ENCODE results near the gene PERM1. TPM values are rescaled to one million over a fixed set of nuclear protein-coding genes. Genes with fewer than 3 reads are reported as not detected.

PERM1 gene
- total and polyA plus RNA-seq, 5 donors: 44.4 to 112 (median 66.8) TPM

DNA sequence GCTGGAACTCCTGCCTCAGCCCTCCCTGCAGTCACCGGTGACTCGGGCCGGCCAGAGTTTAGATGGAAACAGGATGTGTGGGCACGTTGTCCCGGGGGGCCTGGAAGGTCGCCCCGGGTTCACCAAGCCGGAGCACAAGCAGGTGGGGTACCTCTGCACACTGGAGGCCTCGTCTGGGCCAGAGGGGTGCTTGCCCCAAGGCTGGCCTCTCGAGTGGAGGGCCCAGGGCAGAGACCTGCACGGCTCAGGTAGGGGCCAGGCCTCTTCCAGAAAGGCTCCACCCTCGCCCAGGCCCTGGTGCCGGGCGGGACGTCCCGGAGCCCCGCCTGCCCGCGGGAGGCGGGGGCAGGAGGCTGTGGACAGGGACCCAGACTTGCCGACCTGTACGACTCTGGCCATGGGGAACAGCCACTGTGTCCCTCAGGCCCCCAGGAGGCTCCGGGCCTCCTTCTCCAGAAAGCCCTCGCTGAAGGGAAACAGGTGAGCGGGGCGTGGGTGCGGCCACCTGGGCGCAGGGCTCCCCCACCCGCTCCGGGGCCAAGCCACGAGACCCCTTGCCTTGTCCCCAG is 15.7 kb downstream of the PERM1 start, which contains the start of gene PLEKHN1:
TSS of gene PLEKHN1 (plus strand) at position 348 of the 569 bp plus-strand sequence. CDS start at position 398, 50 bp downstream.
- no peaks in the 10 kb centered on the region for H3K27me3 ChIP-seq (ENCODE audit: control insufficient read depth, insufficient read depth)
- H3K4me3 ChIP-seq (ENCODE audit: low read length): peak within 1 kb of the TSS; percentile 49
- no peak within 1 kb of the TSS for H3K27ac ChIP-seq (ENCODE audit: low read length)
- WGBS: 13% methylated on average over 31 of the region's 31 CpGs
- peak in 2 of 3 donors; percentile 45 to 69 for DNase-seq
- H3K9me3 ChIP-seq (ENCODE audit: control insufficient read depth, low read length): no peaks in the 10 kb centered on the region
- H3K4me1 ChIP-seq (ENCODE audit: control insufficient read depth, insufficient read depth, low read length): no peaks in the 10 kb centered on the region
- peak; percentile 19 to 27 for ATAC-seq
- intact Hi-C loops (cut with DNase I): no loop called here

GRCh38 chr1:965526-966134 is 16.3 kb downstream of the PERM1 start:
- WGBS: 82% methylated on average over 26 of the region's 26 CpGs
- Histone ChIP-seq H3K27ac (ENCODE audit: low read length) (no peak overlapping the region), H3K27me3 (ENCODE audit: control insufficient read depth, insufficient read depth) (no peaks in the 10 kb centered on the region), H3K4me3 (ENCODE audit: low read length) (no peak overlapping the region), H3K9me3 (ENCODE audit: control insufficient read depth, low read length) (no peaks in the 10 kb centered on the region), H3K4me1 (ENCODE audit: control insufficient read depth, insufficient read depth, low read length) (no peaks in the 10 kb centered on the region)
- intact Hi-C loops (cut with DNase I): no loop called here
- peak; percentile 20 to 54 (median 37) for DNase-seq
- no peak for ATAC-seq

GRCh38 chr1:964691-965525 is 17.0 kb downstream of the PERM1 start:
- Histone ChIP-seq H3K4me3 (ENCODE audit: low read length) (no peak overlapping the region), H3K27me3 (ENCODE audit: control insufficient read depth, insufficient read depth) (no peaks in the 10 kb centered on the region), H3K9me3 (ENCODE audit: control insufficient read depth, low read length) (no peaks in the 10 kb centered on the region), H3K27ac (ENCODE audit: low read length) (no peak overlapping the region), H3K4me1 (ENCODE audit: control insufficient read depth, insufficient read depth, low read length) (no peaks in the 10 kb centered on the region)
- WGBS: 92% methylated on average over 42 of the region's 51 CpGs
- intact Hi-C loops (cut with DNase I): no loop called here
- no peak for ATAC-seq
- DNase-seq: peak in 2 of 3 donors; percentile 37 to 38

DNA sequence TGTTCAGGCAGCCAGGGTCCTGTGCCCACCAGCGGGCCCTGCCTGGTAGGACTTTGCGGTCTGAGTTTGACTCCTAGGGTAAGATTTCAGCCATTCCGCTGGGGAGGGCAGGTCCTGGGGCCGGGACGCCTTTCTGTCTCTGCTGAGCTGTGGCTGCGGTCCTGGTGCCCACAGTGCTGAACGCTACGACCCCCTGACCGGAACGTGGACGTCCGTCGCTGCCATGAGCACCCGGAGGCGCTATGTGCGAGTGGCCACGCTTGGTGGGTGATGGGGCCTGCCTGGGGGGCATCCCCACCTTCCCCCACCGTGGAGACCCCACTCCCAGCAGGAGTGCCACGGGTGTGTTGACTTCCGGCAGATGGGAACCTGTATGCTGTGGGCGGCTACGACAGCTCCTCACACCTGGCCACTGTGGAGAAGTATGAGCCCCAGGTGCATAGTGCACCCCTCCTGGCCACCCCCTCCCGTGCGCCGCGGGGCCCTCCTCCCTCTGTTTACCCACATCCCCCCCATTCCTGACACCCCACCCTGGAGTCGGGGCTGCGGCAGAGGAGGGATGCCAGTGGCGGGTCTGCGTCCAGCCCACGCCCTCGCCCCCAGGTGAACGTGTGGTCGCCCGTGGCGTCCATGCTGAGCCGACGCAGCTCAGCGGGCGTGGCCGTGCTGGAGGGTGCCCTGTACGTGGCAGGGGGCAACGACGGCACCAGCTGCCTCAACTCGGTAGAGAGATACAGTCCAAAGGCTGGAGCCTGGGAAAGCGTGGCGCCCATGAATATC is 18.0 kb downstream of the PERM1 start:
- intact Hi-C loops (cut with DNase I): no loop called here
- Histone ChIP-seq H3K27me3 (ENCODE audit: control insufficient read depth, insufficient read depth) (no peaks in the 10 kb centered on the region), H3K4me1 (ENCODE audit: control insufficient read depth, insufficient read depth, low read length) (no peaks in the 10 kb centered on the region), H3K4me3 (ENCODE audit: low read length) (no peak overlapping the region), H3K9me3 (ENCODE audit: control insufficient read depth, low read length) (no peaks in the 10 kb centered on the region), H3K27ac (ENCODE audit: low read length) (no peak overlapping the region)
- 93% methylated on average over 47 of the region's 47 CpGs for WGBS
- no peak for ATAC-seq
- DNase-seq: peak; percentile 18 to 65 (median 36)

GRCh38 chr1:963301-963651 is 18.6 kb downstream of the PERM1 start:
- H3K27ac ChIP-seq (ENCODE audit: low read length): no peak overlapping the region
- H3K4me1 ChIP-seq (ENCODE audit: control insufficient read depth, insufficient read depth, low read length): no peaks in the 10 kb centered on the region
- 93% methylated on average over 16 of the region's 16 CpGs for WGBS
- no peak overlapping the region for H3K4me3 ChIP-seq (ENCODE audit: low read length)
- ATAC-seq (no peak), DNase-seq (no peak)
- no peaks in the 10 kb centered on the region for H3K27me3 ChIP-seq (ENCODE audit: control insufficient read depth, insufficient read depth)
- intact Hi-C loops (cut with DNase I): no loop called here
- H3K9me3 ChIP-seq (ENCODE audit: control insufficient read depth, low read length): no peaks in the 10 kb centered on the region

- no peaks in the 10 kb centered on the region for H3K9me3 ChIP-seq (ENCODE audit: control insufficient read depth, low read length)
- intact Hi-C loops (cut with DNase I): no loop called here
- no peaks in the 10 kb centered on the region for H3K4me1 ChIP-seq (ENCODE audit: control insufficient read depth, insufficient read depth, low read length)
- DNase-seq (no peak), ATAC-seq (no peak)
- H3K4me3 ChIP-seq (ENCODE audit: low read length): no peak overlapping the region
- H3K27ac ChIP-seq (ENCODE audit: low read length): no peak overlapping the region
- no peaks in the 10 kb centered on the region for H3K27me3 ChIP-seq (ENCODE audit: control insufficient read depth, insufficient read depth)
- WGBS: 95% methylated on average over 57 of the region's 57 CpGs
Measured at GRCh38 chr1:962381-963300, 19.3 kb downstream of the PERM1 start.

GRCh38 chr1:961132-961669 is 20.7 kb downstream of the PERM1 start:
- H3K4me3 ChIP-seq (ENCODE audit: low read length): peak overlapping the region; percentile 92
- intact Hi-C loops (cut with DNase I): no loop called here
- H3K9me3 ChIP-seq (ENCODE audit: control insufficient read depth, low read length): no peaks in the 10 kb centered on the region
- 37% methylated on average over 56 of the region's 56 CpGs for WGBS
- H3K27ac ChIP-seq (ENCODE audit: low read length): no peak overlapping the region
- DNase-seq: peak in 1 of 3 donors; percentile 63
- H3K27me3 ChIP-seq (ENCODE audit: control insufficient read depth, insufficient read depth): no peaks in the 10 kb centered on the region
- no peaks in the 10 kb centered on the region for H3K4me1 ChIP-seq (ENCODE audit: control insufficient read depth, insufficient read depth, low read length)
- no peak for ATAC-seq

- Histone ChIP-seq H3K27me3 (ENCODE audit: control insufficient read depth, insufficient read depth) (no peaks in the 10 kb centered on the region), H3K27ac (ENCODE audit: low read length) (no peak within 1 kb of the TSS), H3K9me3 (ENCODE audit: control insufficient read depth, low read length) (no peaks in the 10 kb centered on the region), H3K4me1 (ENCODE audit: control insufficient read depth, insufficient read depth, low read length) (no peaks in the 10 kb centered on the region), H3K4me3 (ENCODE audit: low read length) (peak within 1 kb of the TSS; percentile 92)
- intact Hi-C loops (cut with DNase I): no loop called here
- WGBS: under 1% methylated on average over 101 of the region's 109 CpGs
- DNase-seq: peak; percentile 82 to 92 (median 91)
- ATAC-seq: peak; percentile 50 to 51
Measured at GRCh38 chr1:960363-961131, 21.3 kb downstream of the PERM1 start, which contains the start of gene KLHL17. Gene KLHL17 (plus strand): TSS chr1:960584. CDS start chr1:960694, 110 bp downstream.

GRCh38 chr1:959731-960362 is 22.0 kb downstream of the PERM1 start:
- DNase-seq (no peak), ATAC-seq (peak in 1 of 2 donors; percentile 8)
- no peaks in the 10 kb centered on the region for H3K27me3 ChIP-seq (ENCODE audit: control insufficient read depth, insufficient read depth)
- no peak overlapping the region for H3K27ac ChIP-seq (ENCODE audit: low read length)
- peak overlapping the region; percentile 92 for H3K4me3 ChIP-seq (ENCODE audit: low read length)
- 28% methylated on average over 57 of the region's 57 CpGs for WGBS
- no peaks in the 10 kb centered on the region for H3K4me1 ChIP-seq (ENCODE audit: control insufficient read depth, insufficient read depth, low read length)
- intact Hi-C loops (cut with DNase I): loop anchor here in 1 of 4 donors (10.0 kb wide), 1 partner anchor 55 kb away; no protein-coding TSS in a partner anchor
- no peaks in the 10 kb centered on the region for H3K9me3 ChIP-seq (ENCODE audit: control insufficient read depth, low read length)
